AG04450 (cell line): ENCODE results near the gene ACSL5. TPM values are rescaled to one million over a fixed set of nuclear protein-coding genes. Genes with fewer than 3 reads are reported as not detected.
A peak's percentile ranks its signal among the peaks of the same experiment; 100 is the strongest.
"Not testable (repeated sequence)": the region's sequence is repeated elsewhere in the genome, so short reads cannot be mapped to it uniquely, and the experiment has no call there.

Source experiments
- CTCF ChIA-PET: fragments of 300-600, 350-600 bp; formaldehyde crosslinking; extraction: SDS; loops from one replicate; lab custom pipeline; 2022; ENCODE audit warnings: antibody characterized with exemption, inconsistent platforms; lab: Charles Lee
- POLR2A ChIA-PET: fragments of 350-600 bp; formaldehyde crosslinking; extraction: SDS; loops from one replicate; lab custom pipeline; 2021; ENCODE audit warnings: antibody characterized with exemption, inconsistent platforms; lab: Yijun Ruan, JAX
- DNase-seq: peaks from one replicate; pipeline ENCODE4 v3.0.0-alpha.2; 2011; ENCODE audit warnings: low read depth, low spot score
- H3K27ac ChIP-seq: one replicate; pipeline ENCODE4 v1.5.1; 2012; ENCODE audit warnings: low read depth, low read length, control low read depth
- H3K27me3 ChIP-seq: one replicate; pipeline ENCODE4 v1.6.0; 2012; ENCODE audit warnings: low read length; ENCODE audit not compliant: control insufficient read depth, insufficient read depth
- H3K4me3 ChIP-seq: 2 replicates; pipeline ENCODE4 v1.5.1; 2011; ENCODE audit warnings: mild to moderate bottlenecking, low read depth, low read length, control low read depth
- H3K9me3 ChIP-seq: 2 replicates; pipeline ENCODE4 v1.5.1; 2012; ENCODE audit warnings: low read length; ENCODE audit not compliant: control insufficient read depth, insufficient read depth
- polyA plus RNA-seq: library from polyadenylated mRNA; depleted of rRNA; stranded (reverse); fragments of >200 nt; gene quantifications from 2 replicates; pipeline ENCODE4 v1.2.3, GENCODE V29; 2011
- TF ChIP-seq, protein P1 (sequence below): IDR thresholded peaks from 2 replicates; pipeline ENCODE4 v1.5.1; 2011; ENCODE audit warnings: low read depth, low read length, control low read depth, inconsistent platforms

Gene ACSL5
- polyA plus RNA-seq, 1 experiment = 2.0 TPM

DNA sequence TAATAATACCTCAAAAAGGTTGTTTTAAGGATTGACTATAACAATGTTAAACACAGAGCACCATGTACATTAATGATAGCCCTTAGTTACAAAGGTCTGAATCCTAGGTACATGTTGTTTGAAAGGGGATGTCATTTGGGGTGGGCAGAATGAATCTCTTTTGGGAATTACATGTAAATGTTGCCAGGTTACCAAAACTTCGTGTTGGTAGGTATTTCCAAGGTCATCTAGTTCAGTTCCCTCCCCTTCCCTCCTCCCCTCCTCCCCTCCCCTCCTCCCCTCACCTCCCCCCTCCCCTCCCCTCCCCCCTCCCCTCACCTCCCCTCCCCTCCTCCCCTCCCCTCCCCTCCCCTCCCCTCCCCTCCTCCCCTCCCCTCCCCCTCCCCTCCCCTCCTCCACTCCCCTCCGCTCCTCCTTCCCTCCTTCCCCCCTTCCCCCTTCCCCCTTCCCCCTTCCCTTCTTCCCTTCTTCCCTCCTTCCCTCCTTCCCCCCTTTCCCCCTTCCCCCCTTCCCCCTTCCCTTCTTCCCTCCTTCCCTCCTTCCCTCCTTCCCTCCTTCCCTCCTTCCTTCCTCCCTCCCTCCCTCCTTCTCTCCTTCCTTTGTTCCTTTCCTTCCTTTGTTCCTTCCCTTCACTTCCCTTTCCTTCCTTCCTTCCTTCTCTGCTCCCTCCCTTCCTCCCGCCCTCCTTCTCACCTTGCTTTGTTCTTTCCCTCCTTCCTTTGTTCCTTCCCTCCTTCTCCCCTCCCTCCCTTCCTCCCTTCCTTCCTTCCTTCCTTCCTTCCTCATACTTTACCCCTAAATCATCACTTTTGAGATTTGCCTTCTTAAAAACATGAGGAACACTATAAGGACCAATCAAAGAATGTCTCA is 81.2 kb downstream of the ACSL5 start:
- Histone ChIP-seq H3K27me3 (no peaks in the 10 kb centered on the region), H3K27ac (no peak overlapping the region), H3K9me3 (no peaks in the 10 kb centered on the region), H3K4me3 (no peak overlapping the region)
- CTCF ChIA-PET = interaction anchor here (0.5 to 2.0 kb wide), 10 partner anchors 8 to 1066 kb away, joined by 3 to 11 read pairs (median 4); partner anchors contain the start of genes VTI1A and ZDHHC6
- DNase-seq = no peak
- TF ChIP-seq, protein P1, sequence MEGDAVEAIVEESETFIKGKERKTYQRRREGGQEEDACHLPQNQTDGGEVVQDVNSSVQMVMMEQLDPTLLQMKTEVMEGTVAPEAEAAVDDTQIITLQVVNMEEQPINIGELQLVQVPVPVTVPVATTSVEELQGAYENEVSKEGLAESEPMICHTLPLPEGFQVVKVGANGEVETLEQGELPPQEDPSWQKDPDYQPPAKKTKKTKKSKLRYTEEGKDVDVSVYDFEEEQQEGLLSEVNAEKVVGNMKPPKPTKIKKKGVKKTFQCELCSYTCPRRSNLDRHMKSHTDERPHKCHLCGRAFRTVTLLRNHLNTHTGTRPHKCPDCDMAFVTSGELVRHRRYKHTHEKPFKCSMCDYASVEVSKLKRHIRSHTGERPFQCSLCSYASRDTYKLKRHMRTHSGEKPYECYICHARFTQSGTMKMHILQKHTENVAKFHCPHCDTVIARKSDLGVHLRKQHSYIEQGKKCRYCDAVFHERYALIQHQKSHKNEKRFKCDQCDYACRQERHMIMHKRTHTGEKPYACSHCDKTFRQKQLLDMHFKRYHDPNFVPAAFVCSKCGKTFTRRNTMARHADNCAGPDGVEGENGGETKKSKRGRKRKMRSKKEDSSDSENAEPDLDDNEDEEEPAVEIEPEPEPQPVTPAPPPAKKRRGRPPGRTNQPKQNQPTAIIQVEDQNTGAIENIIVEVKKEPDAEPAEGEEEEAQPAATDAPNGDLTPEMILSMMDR = no peak
- POLR2A ChIA-PET = interaction anchor here (0.6 to 1.1 kb wide), 3 partner anchors 8 to 356 kb away, joined by 3 to 4 read pairs (median 3); partner anchors contain the start of gene VTI1A

DNA sequence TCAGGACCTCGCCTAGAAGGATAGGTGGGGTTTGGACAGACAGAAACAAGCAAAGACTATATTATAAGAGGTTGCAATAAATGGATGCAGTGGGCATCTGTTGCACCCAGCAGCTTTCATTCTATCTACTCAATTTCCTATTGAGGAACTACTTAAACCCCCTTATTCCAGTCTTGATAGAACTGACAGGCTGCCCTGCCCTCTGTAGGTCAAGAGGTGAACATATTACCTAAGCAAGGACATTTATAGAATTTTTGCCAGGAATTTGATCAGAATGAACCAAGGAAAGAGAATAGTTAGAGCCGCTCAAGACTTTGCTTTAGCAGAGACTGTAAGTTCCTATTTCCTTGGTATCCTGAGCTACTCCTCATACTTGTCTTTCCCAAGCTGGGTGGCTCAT is 82.6 kb downstream of the ACSL5 start:
- CTCF ChIA-PET = interaction anchor here (1.0 to 2.0 kb wide), 3 partner anchors 16 to 1065 kb away, joined by 3 to 9 read pairs (median 3); no protein-coding TSS in a partner anchor
- Histone ChIP-seq H3K4me3 (no peak overlapping the region), H3K27ac (no peak overlapping the region), H3K27me3 (no peaks in the 10 kb centered on the region), H3K9me3 (no peaks in the 10 kb centered on the region)
- no peak for DNase-seq
- POLR2A ChIA-PET = interaction anchor here (0.7 to 1.1 kb wide), 2 partner anchors 9 to 221 kb away, joined by 3 to 4 read pairs; partner anchors contain the start of gene VTI1A
- TF ChIP-seq, protein P1 = no peak

DNA sequence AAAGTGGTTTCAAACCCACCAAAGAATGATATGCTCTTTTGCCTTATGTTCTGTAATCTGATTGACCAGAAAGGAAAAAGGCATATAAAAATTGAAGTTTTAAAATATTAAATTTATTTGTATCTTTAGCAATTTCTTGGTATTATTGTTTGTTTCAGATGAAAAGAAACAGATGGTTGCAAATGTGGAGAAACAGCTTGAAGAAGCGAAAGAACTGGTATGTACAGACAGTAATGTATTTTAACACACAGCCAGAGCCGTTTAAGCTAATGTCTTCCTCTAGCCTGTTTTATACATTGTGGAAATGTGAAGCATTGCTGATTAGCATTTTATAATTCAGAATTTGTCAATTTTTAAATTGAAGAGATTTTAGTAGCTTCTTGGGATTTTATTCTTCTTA is 86.5 kb downstream of the ACSL5 start:
- ChIA-PET POLR2A (no interaction called here), CTCF (interaction anchor here (1.3 to 3.5 kb wide), 2 partner anchors 12 to 924 kb away, joined by 3 to 32 read pairs; no protein-coding TSS in a partner anchor)
- H3K27me3 ChIP-seq = no peaks in the 10 kb centered on the region
- H3K27ac ChIP-seq = no peak overlapping the region
- no peak for DNase-seq
- TF ChIP-seq, protein P1 = no peak
- H3K9me3 ChIP-seq = no peaks in the 10 kb centered on the region
- no peak overlapping the region for H3K4me3 ChIP-seq

DNA sequence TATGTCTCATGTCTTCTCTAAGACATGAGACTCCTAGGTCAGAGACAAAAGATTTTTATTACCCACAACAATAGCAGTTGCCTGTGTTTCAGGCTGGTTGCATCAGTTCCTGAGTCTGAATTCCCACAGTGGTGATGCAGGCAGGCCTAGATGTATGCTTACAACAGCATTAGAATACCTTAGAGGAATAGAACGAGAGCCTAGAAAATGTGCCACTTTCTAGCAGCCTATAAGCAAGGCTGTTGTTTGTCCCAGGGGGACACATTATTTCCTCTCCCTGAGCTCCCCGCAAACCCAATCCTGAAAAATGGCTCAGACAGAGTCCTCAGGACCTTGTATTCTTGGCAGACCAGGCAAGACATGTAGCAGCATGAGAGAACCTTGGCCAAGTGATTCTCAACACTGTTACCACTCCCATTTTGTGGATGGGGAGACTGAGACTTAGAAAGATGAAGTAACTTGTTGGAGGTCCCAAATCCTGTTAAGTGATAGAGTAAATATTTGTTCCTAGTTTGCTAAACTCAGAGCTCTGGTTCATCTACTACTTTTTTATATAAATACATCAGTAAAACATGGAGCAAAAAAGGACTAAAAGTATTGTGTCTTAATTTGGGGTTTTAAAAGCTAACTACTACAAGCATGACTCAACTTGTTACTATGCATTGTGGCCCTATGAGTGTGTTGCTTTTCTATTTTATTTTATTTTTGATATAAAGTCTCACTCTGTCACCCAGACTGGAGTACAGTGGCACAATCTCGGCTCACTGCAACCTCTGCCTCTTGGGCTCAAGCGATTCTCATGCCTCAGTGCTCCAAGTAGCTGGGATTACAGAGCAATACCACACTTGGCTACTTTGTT is 87.3 kb downstream of the ACSL5 start:
- TF ChIP-seq, protein P1 = no peak
- CTCF ChIA-PET = interaction anchor here (1.1 to 3.5 kb wide), 2 partner anchors 11 to 15 kb away, joined by 3 to 32 read pairs; no protein-coding TSS in a partner anchor
- Histone ChIP-seq H3K27ac (peak overlapping the region; percentile 57), H3K27me3 (no peaks in the 10 kb centered on the region), H3K4me3 (no peak overlapping the region), H3K9me3 (no peaks in the 10 kb centered on the region)
- POLR2A ChIA-PET = no interaction called here
- DNase-seq = peak; percentile 24

DNA sequence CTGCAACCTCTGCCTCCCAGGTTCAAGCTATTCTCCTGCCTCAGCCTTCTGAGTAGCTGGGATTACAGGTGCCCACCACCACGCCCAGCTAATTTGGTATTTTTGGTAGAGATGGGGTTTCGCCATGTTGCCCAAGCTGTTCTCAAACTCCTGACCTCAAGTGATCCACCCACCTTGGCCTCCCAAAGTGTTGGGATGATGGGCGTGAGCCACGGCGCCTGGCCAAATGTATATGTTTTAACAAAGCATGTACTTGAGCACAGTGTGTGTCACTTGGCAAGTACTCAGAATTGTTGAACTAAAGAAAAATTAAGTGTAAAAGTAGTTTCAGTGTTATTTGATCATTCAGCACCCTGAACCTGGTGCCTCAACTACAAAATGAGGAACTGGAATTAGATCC is 90.2 kb downstream of the ACSL5 start:
- DNase-seq, H3K4me3 ChIP-seq, H3K27ac ChIP-seq, H3K9me3 ChIP-seq, POLR2A ChIA-PET, H3K27me3 ChIP-seq: not testable (repeated sequence)
- CTCF ChIA-PET = interaction anchor here (1.0 to 3.0 kb wide), 3 partner anchors 8 to 921 kb away, joined by 3 to 23 read pairs (median 8); no protein-coding TSS in a partner anchor
